HFFc6 (cell line): Measurements from ENCODE around the gene NEMP2. TPM values are rescaled to one million over a fixed set of nuclear protein-coding genes. Genes with fewer than 3 reads are reported as not detected.
A peak's percentile ranks its signal among the peaks of the same experiment; 100 is the strongest.
"Not testable (repeated sequence)": the region's sequence is repeated elsewhere in the genome, so short reads cannot be mapped to it uniquely, and the experiment has no call there.

Source experiments
- DNase-seq: peaks from one replicate; pipeline ENCODE4 v3.0.0-alpha.2; 2018
- H3K27ac Mint-ChIP-seq: 2 replicates; pipeline ENCODE4 v1.8.0; 2020; ENCODE audit warnings: mild to moderate bottlenecking, mixed read lengths
- H3K27me3 Mint-ChIP-seq: 2 replicates; pipeline ENCODE4 v1.8.0; 2021; ENCODE audit warnings: mild to moderate bottlenecking, moderate library complexity, mixed read lengths; ENCODE audit not compliant: insufficient read depth
- H3K36me3 Mint-ChIP-seq: 2 replicates; pipeline ENCODE4 v1.8.0; 2021; ENCODE audit warnings: low read depth, mixed read lengths
- H3K4me1 Mint-ChIP-seq: 2 replicates; pipeline ENCODE4 v1.8.0; 2020; ENCODE audit warnings: low read depth, mixed read lengths
- H3K4me3 Mint-ChIP-seq: 2 replicates; pipeline ENCODE4 v1.8.0; 2020; ENCODE audit warnings: mild to moderate bottlenecking, moderate library complexity, mixed read lengths
- H3K9me3 Mint-ChIP-seq: 2 replicates; pipeline ENCODE4 v1.8.0; 2020; ENCODE audit warnings: mild to moderate bottlenecking, mixed read lengths
- total RNA-seq, 6 experiments: library from RNA; stranded (reverse); fragmentation: NEBNext Ultra II Directional; extraction: Animal tissue kit (Norgen Biotek cat#: 25700); gene quantifications; 2 replicates in 1 of 6; 3 replicates in 5 of 6; pipeline ENCODE4 v1.2.3, GENCODE V29; 2021
- TF ChIP-seq, protein P1 (sequence below): fragments of 200-600 bp; sonication (generic); IDR thresholded peaks from 2 replicates; pipeline ENCODE4 v1.5.0; 2021; ENCODE audit warnings: antibody characterized with exemption, mild to moderate bottlenecking

Gene NEMP2
- total RNA-seq, 6 experiments from 2014 or later, result 1.5 to 7.4 (median 6.5) TPM

DNA sequence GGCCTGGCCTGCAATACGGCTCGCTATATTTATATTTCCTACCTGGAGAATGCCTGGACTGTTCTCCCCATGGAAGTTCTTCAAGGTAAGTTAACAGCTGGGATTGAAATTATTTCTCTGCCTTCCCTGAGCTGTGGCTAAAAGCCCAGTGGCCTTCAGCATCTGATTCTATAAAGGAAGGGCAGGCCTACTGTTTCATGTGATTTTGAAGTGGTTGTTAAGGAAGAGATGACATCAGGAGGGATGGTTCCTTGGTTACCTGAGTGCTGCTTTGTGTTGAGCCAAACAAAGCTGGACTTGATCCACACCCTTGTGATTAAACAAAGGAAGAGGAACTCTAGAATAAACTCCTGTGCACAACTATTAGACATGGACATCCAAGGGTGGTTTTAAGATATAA, 64.8 kb downstream of the NEMP2 start:
- Mint-ChIP-seq H3K9me3 (peaks cover 11% of the 10 kb centered on the region), H3K36me3 (peaks cover 6% of the 10 kb centered on the region; the same call in 1 of the 2 replicates), H3K4me1 (peaks cover 46% of the 10 kb centered on the region), H3K27ac (peak overlapping the region; percentile 91), H3K4me3 (no peak overlapping the region), H3K27me3 (no peaks in the 10 kb centered on the region)
- TF ChIP-seq, protein P1, sequence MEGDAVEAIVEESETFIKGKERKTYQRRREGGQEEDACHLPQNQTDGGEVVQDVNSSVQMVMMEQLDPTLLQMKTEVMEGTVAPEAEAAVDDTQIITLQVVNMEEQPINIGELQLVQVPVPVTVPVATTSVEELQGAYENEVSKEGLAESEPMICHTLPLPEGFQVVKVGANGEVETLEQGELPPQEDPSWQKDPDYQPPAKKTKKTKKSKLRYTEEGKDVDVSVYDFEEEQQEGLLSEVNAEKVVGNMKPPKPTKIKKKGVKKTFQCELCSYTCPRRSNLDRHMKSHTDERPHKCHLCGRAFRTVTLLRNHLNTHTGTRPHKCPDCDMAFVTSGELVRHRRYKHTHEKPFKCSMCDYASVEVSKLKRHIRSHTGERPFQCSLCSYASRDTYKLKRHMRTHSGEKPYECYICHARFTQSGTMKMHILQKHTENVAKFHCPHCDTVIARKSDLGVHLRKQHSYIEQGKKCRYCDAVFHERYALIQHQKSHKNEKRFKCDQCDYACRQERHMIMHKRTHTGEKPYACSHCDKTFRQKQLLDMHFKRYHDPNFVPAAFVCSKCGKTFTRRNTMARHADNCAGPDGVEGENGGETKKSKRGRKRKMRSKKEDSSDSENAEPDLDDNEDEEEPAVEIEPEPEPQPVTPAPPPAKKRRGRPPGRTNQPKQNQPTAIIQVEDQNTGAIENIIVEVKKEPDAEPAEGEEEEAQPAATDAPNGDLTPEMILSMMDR, result no peak
- DNase-seq, result peak; percentile 50

DNA sequence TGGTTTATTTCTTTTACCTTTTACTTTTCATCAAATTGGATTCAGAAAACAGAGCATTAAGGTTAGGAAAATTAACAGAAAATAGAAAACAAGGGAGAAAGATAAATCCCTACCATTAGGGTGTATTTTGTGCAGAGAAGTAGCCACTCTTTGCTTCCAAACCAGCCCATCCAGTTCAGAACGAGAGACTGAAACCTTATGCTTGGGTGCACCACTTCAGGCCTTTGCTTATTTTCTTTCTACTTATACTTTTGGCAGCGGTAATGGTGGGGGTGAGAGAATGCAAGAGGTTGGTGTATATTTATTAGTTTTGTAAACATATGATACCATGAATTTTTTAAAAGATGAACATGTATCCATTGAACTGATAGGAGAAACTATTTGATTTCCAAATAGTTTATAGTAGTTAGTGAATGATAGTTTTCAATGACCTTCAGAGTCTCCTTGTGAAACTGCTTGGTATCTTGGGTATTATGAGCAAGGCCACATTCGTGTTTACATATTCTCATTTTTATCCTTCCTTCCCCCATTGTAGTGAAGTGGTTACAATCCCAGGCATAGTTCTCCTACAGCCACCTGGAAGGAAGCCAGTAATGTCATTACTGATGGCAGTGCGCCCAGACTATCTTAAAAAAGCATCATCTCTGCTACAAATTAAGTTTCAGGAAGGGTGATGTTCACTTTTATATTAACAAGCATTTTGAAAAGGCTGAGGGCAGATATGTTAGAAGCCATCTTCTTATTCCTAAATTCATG, 65.5 kb downstream of the NEMP2 start:
- Mint-ChIP-seq H3K9me3 (peaks cover 10% of the 10 kb centered on the region), H3K4me3 (no peak overlapping the region), H3K27ac (peak overlapping the region; percentile 91), H3K4me1 (peaks cover 46% of the 10 kb centered on the region), H3K36me3 (peaks cover 5% of the 10 kb centered on the region; the same call in 1 of the 2 replicates), H3K27me3 (no peaks in the 10 kb centered on the region)
- TF ChIP-seq, protein P1, result no peak
- peak; percentile 92 for DNase-seq

DNA sequence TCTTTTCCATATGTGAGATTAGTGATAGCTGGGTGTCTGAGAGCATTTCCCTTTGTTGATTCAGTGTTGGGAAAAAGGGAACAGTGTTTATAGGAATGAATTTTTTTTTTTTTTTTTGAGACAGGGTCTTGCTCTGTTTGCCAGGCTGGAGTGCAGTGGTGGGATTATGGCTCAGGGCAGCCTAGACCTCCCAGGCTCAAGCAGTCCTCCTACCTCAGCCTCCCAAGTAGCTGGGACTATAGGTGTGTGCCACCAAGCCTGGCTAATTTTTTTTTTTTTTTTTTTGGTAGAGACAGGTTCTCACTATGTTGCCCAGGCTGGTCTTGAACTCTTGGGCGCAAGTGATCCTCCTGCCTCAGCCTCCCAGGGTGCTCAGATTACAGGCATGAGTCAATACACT, 66.2 kb downstream of the NEMP2 start:
- H3K4me1 Mint-ChIP-seq, result peaks cover 46% of the 10 kb centered on the region
- H3K27ac Mint-ChIP-seq, result peak overlapping the region; percentile 91
- H3K4me3 Mint-ChIP-seq, DNase-seq, H3K9me3 Mint-ChIP-seq, H3K27me3 Mint-ChIP-seq, H3K36me3 Mint-ChIP-seq: not testable (repeated sequence)

DNA sequence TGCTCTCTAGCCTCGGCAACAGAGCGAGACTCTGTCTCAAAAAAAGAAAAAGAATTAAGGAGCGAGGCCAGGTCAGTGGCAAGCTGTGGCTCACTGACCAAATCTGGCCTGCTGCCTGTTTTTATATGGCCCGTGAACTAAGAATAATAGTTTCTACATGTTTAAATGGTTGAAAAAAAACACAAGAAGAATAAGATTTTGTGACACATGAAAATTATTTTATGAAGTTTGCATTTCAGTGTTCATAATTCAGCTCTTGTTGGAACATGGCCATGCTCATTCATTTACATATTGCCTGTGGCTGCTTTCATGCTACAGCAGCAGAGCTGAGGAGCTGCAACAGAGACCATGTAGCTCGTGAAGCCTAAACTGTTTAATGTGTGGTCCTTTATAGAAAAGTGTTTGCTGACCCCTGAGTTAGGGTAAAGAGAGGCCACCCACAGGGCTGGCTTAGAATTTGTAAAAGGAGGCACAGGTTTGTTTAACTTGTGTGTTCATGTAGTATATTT, 66.9 kb downstream of the NEMP2 start:
- DNase-seq, result peak; percentile 25
- Mint-ChIP-seq H3K4me1 (peaks cover 46% of the 10 kb centered on the region), H3K9me3 (no peaks in the 10 kb centered on the region), H3K27me3 (peaks cover 2% of the 10 kb centered on the region; the same call in 1 of the 2 replicates), H3K4me3 (peak overlapping the region; percentile 58), H3K27ac (peak overlapping the region; percentile 71), H3K36me3 (no peaks in the 10 kb centered on the region; the same call in 1 of the 2 replicates)
- TF ChIP-seq, protein P1, result no peak

DNA sequence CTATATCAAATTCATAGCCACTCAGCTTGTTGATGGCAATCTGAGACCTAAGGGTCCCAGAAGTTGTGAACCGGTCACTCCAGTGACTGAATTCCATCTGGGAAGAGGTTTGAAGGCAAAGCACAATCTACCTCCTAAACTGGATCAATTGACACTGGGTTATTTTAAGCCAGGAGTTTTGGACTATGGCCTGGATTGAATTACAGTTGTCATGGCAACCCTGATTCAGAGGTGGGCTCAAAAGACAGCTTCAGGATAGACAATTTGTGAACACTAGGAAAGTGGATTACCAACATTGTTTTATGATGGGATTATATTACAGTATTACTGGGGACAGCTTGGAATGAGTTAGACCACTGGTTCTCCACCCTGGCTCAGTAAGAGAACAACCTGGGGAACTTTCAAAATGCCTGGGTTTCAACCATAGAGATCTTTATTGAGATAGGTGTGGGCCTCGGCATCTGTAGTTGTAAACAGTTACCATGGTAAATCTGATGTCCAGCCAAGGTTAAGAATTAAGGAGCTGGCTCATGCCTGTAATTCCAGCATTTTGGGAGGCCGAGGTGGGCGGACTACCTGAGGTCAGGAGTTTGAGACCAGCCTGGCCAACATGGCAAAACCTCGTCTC, 67.6 kb downstream of the NEMP2 start:
- peak overlapping the region; percentile 58 for H3K4me3 Mint-ChIP-seq
- no peaks in the 10 kb centered on the region for H3K36me3 Mint-ChIP-seq
- H3K4me1 Mint-ChIP-seq, result peaks cover 46% of the 10 kb centered on the region
- DNase-seq, result peak; percentile 4
- H3K9me3 Mint-ChIP-seq, result no peaks in the 10 kb centered on the region
- TF ChIP-seq, protein P1, result no peak
- H3K27me3 Mint-ChIP-seq, result peaks cover 2% of the 10 kb centered on the region; the same call in 1 of the 2 replicates
- H3K27ac Mint-ChIP-seq, result peak overlapping the region; percentile 65

DNA sequence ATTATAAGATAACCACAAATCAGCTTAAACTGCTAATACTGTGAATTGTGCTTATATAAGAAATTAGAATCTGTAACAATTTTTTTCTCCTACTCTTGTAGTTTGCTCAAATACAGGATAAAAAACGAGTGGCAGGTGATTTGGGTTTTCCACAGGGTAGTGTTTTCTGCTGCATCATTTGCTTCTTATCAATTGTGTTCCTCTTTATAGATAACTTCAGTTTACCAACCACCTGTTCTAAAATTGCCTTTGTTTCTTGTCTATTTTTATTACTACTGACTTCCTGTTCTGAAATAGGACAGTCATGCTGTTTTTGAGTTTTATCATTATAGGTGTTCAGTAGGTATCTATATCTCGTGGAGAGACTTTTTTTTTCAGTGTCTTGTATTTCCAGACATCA, 69.5 kb downstream of the NEMP2 start:
- Mint-ChIP-seq H3K4me3 (no peak overlapping the region), H3K27ac (no peak overlapping the region), H3K27me3 (peaks cover 2% of the 10 kb centered on the region; the same call in 1 of the 2 replicates), H3K4me1 (peaks cover 42% of the 10 kb centered on the region), H3K9me3 (no peaks in the 10 kb centered on the region), H3K36me3 (no peaks in the 10 kb centered on the region)
- DNase-seq, result no peak
- TF ChIP-seq, protein P1, result no peak
